NCI-H82 treated with DMSO at 0.1 percent for 48 hours (cell line): Measurements from ENCODE around the gene CD58.
"Not testable (repeated sequence)": the region's sequence is repeated elsewhere in the genome, so short reads cannot be mapped to it uniquely, and the experiment has no call there.

Source experiments
- DNase-seq: peaks from one replicate; lab custom pipeline; 2025; ENCODE audit not compliant: unreplicated experiment; lab: John Stamatoyannopoulos, UW

Gene CD58

DNA sequence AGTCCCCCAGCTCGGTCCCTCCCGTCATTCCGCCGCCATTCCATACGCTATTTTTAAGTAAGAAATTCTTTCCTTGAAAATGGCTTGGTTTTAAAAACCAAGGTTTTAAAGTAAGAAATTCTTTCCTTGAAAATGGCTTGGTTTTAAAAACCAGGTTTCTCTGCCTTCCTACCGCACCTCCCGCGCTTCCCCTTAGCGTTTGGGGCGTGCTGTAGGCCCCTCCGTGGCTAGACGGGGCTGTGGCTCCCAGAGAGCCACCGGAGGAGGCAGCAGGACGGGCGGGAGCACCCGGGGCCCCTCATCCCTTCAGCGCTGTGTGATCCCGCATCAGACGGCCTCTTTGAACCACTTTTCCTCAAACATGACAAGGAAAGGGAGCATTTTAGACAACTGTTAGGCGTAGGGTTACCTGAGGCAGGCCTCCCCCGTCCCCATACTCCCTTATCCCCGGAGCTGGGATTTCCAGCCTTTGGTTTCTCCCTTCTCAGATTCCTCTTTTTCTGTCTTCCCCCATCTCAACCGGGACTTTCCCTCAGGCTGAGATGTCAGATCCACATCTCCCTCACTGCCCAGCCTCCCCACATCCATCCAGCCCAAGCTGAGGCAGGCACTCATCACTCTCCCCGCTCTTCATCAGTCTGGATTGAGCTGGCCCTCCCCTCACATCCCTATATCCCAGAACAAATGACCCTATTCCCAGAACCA lies 541 bp upstream of the CD58 start:
- no peak for DNase-seq

DNA sequence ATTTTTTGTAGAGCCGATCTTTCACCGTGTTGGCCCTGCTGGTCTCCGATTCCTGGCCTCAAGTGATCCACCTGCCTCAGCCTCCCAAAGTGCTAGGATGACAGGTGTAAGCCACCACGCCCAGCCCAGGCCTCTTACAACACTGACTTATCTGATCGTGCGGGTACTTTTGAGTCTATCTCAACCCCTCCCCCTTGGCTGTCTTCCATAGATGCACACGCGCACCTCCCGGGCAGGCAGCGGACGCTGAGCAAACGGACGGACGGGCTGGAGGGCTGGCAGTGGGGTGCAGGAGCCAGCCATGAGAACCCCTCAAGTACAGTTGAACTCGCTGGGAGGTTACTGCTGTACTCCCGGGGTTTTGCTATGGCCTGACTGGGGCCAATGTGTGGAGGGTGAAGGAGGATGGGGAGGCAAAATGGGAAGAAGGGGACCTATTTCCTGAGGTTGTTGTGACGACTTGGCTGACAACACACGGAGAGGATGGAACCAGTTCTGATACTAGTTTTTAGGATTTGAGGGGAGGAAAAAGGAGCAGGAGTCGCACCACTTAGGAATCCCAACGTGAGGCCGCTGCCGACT lies 959 bp downstream of the CD58 start:
- DNase-seq: no peak

DNA sequence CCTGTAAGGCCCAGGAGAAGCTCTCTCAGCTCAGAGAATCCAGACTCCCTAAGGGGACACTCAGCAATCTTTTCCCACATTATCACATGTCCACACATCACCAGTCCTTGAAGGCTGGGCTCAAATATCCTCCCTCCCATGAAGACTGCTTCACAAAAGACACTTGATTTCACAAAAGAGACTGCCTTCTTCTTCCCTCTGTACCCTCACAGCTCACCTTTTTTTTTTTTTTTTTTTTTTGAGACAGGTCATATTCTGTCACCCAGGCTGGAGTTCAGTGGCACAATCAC lies 1.5 kb downstream of the CD58 start:
- no peak for DNase-seq

DNA sequence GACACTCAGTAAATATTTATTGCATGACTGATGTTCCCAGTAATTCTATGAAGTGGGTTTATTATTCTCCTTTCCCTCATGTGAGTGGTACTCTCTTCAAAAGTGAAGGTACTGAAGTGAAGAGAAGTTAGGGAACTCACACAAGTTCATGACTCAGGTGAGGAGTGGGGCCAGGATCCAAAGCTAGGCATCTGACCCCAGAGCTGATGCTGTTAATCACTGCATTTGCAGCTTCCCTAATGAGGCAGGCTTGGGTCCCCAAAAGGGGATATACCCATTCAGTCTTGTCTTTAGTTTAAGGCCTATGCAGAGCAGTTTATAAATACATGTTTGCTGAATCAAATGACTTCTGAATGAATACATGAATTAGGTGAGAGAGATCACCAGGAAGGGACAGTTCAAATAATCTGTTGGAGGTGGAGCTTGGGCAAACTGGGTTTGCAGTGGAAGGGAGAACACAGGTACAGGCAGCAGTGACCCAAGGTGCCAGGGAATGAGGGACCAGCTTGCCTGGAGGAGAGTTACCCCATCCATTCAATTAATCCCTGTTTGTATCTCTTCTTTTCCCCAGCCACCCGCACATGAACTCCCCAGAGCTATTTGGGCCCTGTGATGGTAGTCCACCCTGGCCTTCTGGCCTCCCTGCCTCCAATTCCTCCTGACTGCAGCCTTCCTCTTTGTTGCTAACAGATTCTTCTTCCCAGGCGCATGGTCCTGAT lies 2.0 kb downstream of the CD58 start:
- DNase-seq: no peak

DNA sequence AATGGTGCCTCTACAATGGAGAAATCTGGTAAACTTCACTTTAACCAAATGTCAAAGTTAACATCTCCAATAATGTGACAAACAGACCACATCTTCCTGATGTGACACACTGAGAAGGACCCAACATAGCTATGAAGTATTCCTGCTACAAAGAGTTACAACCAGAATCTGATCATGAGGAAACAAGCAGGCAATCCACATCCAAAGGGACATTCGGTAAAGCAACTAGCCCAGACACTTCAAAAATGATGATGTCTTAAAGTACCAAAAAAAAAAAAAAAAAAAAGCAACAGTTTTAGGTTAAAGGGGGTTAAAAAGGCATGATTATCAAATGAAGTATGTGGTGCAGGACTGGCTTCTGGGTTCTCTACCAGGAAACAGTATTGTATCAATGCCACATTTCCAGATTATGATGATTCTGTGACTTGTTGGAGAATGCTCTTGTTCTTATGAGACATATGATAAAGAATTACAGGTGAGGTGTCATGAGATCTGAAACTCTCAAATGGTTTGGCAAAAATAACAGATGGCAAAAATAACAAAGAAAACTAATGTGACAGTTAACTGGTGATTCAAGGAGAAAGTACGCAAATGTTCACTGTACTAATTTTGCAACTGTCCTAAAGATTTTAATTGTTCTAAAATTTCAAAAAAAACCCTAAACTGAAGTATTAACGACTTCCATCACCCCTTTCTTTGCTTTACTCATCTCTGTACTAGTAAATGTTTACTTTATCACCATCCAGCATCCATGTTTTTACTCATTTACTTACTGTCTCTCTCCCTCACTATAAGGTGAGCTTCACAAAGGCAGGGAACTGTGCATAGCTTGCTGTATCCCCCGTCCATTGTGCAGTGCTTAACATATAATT lies 2.8 kb downstream of the CD58 start:
- DNase-seq: no peak

DNA sequence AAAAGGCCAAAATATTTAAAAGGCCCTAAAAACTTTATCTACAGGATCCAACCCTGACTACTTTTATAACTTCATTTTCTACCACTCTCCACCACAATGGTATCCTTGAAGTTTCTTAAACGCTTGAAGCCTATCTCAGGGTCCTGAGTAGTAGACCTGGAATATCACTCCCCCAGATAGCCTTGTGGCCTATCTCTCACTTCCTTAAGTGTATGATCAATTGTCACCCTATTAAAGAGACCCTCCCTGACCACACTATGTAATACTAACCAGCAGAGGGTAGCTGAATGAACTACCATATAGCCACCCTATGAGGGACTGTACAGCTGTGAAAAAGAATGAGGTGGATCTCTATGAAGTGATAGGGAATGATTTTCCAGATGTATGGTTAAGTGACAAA lies 5.6 kb downstream of the CD58 start:
- no peak for DNase-seq

- no peak for DNase-seq
These were observed 6.4 kb downstream of the CD58 start for GRCh38 chr1:116564426-116564825.

DNA sequence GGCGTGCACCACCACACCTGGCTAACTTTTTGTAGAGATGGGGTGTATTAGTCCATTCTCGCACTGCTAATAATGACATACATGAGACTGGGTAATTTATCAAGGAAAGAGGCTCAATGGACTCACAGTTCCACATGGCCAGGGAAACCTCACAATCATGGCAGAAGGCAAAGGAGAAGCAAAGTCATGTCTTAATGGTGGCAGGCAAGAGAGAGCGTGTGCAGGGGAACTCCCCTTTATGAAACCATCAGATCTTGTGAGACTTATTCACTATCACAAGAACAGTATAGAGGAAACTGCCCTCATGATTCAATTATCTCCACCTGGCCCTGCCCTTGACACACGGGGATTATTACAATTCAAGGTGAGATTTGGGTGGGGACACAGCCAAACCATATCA lies 8.4 kb downstream of the CD58 start:
- DNase-seq: not testable (repeated sequence)

DNA sequence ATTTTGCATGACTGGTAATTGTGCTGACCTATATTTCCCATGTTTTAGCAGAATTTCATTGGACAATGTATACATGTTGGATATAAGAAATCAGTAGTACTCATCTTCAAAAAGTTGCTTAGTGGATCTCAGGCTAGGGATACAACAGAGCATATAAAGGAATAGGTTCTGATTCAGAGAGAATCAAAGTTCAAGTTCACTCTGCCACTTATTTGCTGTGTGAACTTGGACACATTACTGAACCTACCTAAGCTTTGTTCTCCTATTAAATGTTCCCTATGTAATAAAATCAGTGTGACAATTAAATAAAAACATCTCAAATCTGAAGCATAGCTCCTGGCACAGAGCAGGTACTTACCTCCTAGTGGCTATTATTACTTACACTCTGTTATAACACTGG lies 9.3 kb downstream of the CD58 start:
- DNase-seq: no peak

GRCh38 chr1:116560704-116561490 lies 9.9 kb downstream of the CD58 start:
- no peak for DNase-seq

GRCh38 chr1:116559304-116559761 lies 11.5 kb downstream of the CD58 start:
- DNase-seq: no peak

- DNase-seq: no peak
These were observed 12.3 kb downstream of the CD58 start for GRCh38 chr1:116558571-116558970.

DNA sequence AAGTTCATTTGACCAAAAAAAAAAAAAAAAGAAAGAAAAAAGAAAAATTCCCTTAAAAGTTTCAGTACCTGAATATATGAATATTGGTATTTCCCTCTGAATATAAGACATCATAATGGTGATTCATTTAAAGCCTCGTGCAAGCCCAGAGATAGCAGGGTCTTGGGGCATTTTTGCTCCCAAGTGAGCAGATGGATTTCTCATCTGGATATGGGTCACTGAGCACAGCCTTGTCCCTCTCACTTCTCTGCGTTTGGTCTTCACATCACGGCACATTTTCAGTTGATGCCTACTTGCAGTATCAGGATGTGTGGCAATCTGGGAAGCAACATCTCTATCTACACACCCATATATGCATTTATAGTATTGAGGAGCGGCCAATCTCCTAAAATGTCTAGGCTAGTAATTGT lies 12.7 kb downstream of the CD58 start:
- no peak for DNase-seq

DNA sequence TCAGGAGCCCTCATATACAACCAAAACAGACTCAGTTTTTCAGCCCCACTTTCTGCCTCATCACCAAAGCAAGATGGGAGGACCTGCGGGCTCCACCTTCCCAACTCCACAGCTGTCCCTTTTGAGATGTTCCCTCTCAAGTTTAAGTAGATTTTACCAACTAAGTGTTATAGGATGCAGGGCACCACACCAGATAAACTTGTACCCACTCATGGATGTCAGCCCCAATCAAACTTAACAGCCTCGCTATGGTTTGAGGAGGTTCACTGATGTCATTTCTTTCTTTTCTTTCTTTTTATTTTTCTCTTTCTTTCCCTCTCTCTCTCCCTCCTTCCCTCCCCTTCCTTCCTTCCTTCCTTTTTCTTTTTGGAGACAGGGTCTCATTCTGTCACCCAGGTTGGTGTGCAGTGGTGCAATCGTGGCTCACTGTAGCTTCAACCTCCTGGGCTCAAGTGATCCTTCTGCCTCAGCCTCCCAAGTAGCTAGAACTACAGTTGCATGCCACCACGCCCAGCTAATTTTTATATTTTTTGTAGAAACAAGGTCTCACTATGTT lies 13.4 kb downstream of the CD58 start:
- DNase-seq: no peak

DNA sequence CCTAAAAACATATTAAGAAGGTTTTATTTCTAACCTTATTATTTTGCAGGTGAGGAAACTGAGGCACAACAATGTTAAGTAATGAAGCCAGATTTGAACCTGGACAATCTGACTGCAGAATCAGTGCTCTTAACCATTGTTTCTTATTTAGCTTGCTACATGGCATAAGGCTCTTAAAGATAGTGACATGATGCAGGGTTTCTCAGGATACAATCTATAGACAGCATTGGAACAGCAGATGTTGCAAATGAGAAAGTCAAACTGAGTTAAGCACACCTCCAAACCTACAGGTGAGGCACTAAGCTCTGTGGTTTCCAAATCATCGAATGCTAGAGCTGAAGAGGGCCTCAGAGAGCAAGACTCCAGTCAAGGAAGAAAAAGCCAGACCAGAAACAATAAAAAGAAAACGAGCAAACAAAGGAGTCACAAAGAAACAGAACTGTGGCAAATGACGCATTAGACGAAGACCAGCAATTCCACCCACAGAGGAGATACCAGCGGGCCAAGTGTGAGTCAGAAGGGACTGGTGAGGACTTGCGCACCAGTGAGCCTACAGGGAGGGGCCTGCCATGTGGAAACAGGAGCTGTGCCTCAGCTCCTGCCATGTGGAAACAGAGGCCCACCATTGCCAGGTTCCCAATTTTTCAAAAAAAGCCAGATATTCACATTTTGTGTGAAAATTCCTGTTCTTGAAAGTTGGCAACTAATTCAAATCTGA lies 14.4 kb downstream of the CD58 start:
- no peak for DNase-seq

- no peak for DNase-seq
These were observed 15.9 kb downstream of the CD58 start for GRCh38 chr1:116554924-116555323.

GRCh38 chr1:116553386-116554115 lies 17.3 kb downstream of the CD58 start:
- DNase-seq: no peak

GRCh38 chr1:116546354-116546977 lies 24.4 kb downstream of the CD58 start:
- DNase-seq: no peak

DNA sequence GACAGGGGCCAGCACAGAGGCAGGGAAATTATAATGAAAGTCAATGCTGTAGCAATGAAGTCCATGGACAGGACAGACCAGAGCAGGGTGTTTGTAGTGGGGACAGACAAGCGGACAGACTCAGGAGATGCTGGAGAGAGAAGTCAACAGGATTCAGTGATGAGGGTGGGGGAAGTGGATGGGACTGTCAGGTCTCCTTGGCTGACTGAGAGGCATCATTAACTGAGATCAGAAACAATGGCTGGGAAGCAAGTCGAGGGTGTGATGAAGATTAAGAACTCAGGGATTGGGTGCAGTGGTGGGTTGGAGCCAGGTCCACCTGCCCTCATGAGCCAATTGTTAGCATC lies 25.5 kb downstream of the CD58 start:
- no peak for DNase-seq
